Fibroblast of villous mesenchyme (primary cell): Measurements from ENCODE around the gene FMNL2. TPM values are rescaled to one million over a fixed set of nuclear protein-coding genes. Genes with fewer than 3 reads are reported as not detected.

Source experiments
- DNase-seq: peaks from one replicate; pipeline ENCODE4 v3.0.0-alpha.2; 2010; ENCODE audit warnings: low read depth
- H3K4me3 ChIP-seq: 2 replicates; pipeline ENCODE4 v1.5.1; 2011; ENCODE audit warnings: low read depth, mild to moderate bottlenecking, low read length
- total RNA-seq: library from RNA; depleted of rRNA; stranded (reverse); fragments of >200 nt; gene quantifications from 2 replicates; pipeline ENCODE4 v1.2.3, GENCODE V29; 2012
- TF ChIP-seq, protein P1 (sequence below): IDR thresholded peaks from 2 replicates; pipeline ENCODE4 v1.5.1; 2012; ENCODE audit warnings: low read depth, mild to moderate bottlenecking, low read length; ENCODE audit not compliant: insufficient read depth

Gene FMNL2
- total RNA-seq, 1 donor, result 17.3 TPM

DNA sequence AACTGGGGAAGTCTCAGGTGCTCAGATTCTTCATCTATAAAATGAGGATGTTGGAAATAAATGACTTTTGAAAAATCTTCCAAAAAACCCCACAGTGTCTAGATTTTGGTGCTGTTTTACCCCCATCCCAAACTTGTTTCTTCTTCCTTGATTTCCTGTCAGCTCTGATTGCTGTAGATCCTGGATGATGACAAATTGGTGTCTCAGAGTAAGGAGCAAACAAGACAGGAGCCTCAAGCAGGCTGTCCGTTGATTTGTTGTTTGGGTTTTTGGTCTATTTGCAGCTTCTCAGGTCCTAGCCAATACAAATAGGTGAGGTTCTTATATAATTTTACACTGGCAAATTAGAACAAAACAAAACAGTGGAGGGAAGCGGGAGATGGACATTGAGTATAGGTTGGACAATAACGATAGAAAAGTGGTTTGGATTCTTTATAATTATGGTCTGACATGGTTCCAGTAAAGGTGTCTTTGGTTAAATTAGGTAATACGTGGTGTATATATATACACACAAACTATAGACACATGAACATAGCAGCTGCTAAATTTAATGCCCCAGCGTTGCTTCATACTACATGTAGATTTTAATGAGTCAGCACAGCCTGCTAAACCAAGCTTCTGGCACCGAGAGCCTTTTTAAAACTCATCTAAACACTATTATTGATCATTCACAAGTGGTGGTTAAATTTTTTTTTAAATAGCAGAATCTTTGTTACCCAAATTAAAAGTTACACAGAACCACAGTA, 142.5 kb downstream of the FMNL2 start:
- TF ChIP-seq, protein P1, sequence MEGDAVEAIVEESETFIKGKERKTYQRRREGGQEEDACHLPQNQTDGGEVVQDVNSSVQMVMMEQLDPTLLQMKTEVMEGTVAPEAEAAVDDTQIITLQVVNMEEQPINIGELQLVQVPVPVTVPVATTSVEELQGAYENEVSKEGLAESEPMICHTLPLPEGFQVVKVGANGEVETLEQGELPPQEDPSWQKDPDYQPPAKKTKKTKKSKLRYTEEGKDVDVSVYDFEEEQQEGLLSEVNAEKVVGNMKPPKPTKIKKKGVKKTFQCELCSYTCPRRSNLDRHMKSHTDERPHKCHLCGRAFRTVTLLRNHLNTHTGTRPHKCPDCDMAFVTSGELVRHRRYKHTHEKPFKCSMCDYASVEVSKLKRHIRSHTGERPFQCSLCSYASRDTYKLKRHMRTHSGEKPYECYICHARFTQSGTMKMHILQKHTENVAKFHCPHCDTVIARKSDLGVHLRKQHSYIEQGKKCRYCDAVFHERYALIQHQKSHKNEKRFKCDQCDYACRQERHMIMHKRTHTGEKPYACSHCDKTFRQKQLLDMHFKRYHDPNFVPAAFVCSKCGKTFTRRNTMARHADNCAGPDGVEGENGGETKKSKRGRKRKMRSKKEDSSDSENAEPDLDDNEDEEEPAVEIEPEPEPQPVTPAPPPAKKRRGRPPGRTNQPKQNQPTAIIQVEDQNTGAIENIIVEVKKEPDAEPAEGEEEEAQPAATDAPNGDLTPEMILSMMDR, result no peak
- peak; percentile 70 for DNase-seq
- no peak overlapping the region for H3K4me3 ChIP-seq

DNA sequence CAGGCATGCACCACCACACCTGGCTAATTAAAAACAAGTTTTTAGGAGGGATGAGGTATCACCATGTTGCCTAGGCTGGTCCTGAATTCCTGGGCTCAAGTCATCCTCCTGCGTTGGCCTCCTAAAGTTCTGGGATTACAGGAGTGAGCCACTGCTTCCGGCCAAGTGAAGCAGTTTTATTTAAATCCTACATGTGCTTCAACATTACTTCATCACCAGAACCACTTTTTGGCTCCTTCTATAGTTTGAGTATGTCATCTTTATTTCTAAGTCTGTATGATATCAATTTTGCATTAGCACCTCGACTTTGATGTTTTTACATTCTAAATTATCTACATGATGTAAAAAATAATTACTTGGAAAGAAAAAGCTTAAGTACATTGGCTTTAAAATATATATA, 144.3 kb downstream of the FMNL2 start:
- TF ChIP-seq, protein P1, result no peak
- peak; percentile 21 for DNase-seq
- H3K4me3 ChIP-seq, result no peak overlapping the region

DNA sequence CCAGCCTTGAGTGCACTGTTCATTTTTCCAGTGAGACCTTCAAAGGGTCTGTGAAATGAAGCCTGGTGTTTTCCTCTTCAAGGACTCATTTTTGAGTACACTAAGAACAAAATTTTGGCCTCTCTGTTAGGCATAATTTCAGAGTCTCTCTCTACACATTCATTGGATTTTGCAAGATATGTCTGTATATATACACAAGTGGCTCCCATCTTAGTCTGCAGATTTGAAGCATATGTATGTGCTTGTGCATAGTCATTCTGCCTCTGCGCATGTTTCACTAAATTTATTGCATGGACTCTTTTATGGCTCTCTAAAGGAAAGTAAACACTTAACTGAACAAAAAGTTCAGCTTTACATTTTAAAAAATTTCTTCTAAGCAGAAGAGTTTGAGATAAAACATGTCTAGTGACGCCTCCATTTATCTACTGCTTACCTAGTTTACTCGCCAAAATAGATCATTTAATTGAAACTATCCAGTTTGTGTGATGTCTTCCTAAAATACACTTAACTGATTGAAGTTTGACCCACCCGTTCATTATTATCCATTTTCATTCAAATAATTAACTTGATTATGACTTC, 145.9 kb downstream of the FMNL2 start:
- DNase-seq, result peak; percentile 83
- TF ChIP-seq, protein P1, result no peak
- no peak overlapping the region for H3K4me3 ChIP-seq

DNA sequence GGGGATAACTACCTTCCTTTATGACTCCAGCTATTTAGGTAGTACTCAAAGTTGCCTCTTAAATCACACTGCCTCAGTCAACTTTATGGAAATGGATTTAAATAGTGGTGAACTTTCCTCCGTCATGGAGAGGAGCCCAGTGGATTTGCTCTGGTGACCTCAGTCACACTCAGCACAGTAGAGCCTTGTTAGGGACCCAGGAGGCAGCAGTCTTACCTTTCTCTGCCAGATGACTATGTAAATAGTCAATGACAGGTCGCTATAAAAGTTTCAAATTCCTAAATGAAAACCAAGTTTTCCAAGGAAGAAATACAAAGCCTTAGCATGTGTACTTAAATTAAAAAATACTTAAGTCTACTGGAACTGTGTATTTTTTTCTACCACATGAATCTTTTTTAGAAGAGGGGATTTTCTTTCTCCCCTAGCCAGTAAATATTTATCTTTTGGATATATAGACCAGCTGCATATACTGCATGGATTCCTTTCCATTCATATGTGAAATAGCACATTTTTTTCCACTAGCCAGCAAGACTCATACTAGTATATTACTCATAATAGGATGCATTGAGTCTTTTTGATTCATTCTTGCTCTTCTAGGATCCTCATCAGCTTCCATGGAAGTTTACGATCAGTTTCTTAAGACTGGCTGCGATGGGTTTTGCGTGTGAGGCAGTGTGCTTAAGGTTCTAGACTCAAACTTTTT, 147.1 kb downstream of the FMNL2 start:
- TF ChIP-seq, protein P1, result no peak
- DNase-seq, result peak; percentile 48
- no peak overlapping the region for H3K4me3 ChIP-seq

DNA sequence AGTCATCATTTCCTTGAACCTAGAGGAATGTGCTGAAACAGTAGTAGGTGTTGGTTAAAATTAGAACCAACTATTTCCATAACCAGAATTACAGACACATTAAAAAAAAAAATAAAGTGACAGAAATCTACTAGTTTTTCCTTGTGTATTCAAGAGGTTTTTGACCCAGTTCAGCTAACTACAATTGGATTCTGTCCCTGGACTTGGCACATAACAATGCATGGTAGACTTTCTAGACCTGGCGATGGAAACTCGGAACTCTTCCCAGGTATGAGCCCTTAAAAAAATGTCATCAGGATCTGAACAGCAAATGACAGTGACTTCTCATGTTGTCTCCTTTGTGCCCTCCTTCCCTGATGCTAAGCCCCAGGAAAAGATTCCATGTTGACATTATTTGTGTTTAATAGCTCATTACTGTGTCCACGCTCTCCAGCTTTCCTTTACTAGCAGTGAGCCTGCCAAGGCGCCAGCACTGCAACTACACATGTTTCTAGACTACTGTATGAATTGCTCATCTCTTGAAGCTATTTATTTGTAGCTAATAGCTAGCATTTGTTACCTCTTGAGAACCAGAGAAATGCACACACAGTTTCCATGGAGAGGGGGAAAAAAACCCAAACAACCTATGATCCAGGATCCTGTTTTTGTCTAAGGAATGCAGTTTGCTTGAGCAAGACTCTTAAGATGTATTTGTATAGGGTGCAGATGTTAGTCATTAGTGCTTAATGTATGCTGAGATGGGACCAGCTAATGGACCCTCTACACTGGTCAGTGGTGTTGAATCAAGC, 148.5 kb downstream of the FMNL2 start:
- DNase-seq, result peak; percentile 74
- TF ChIP-seq, protein P1, result no peak
- H3K4me3 ChIP-seq, result no peak overlapping the region

DNA sequence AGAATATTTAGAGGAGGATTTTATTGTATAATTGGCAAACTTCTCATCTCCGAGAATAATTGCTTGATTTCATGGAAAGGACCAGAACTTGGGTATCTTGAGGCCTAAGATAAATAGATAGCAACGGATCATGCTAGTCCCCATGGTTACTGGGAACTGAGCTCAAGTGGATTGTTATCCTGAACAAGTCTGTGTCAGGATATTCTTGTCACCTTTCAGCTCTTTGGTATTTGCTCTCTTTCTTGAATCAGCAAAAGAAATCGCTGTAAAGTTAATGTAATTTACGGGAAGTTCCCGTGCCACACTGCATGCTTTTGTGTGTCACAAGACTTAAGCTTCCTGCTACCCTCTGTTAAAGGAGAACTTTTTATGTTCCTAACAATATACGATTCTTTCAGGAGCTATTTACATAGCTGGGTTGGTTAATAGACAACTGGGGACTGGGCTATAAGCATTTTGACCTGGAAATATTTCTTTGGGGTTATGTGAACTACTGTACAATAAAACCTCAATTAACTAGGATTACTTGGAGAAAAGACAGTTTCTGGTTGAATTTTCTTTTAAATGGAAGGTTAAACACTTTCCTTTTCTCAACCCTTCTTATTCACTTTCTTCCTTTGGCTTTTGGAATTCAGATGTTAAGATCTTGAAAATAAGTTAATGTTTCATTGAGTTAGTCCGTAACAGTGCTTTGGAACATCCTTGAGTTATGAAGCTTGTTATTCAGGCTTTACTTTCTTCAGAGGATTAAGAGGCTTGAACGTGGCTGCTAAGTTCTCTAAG, 151.2 kb downstream of the FMNL2 start:
- TF ChIP-seq, protein P1, result no peak
- peak; percentile 38 for DNase-seq

More for the DNA sequence above, 151.2 kb downstream of the FMNL2 start:
- H3K4me3 ChIP-seq, result no peak overlapping the region
